ENCODE results near the gene MDM2. TPM values are rescaled to one million over a fixed set of nuclear protein-coding genes. Genes with fewer than 3 reads are reported as not detected.

Gene MDM2
- 10 to 100 TPM; 62.1 to 92.7 TPM for total RNA-seq
- 10 to 100 TPM; 77.1 to 78.6 TPM for polyA plus RNA-seq (ENCODE audit: insufficient read length in 2 of 2)
- long read RNA-seq, donor 1, full-length matches to known transcripts = 4 of 4 reads
- long read RNA-seq, donor 1, partial matches to known transcripts = 0 of 4 reads
- long read RNA-seq, donor 1, other reads (novel, unspliced or antisense) = 0 of 4 reads
- long read RNA-seq, donor 2, full-length matches to known transcripts = 3 of 3 reads
- long read RNA-seq, donor 2, partial matches to known transcripts = 0 of 3 reads
- long read RNA-seq, donor 2, other reads (novel, unspliced or antisense) = 0 of 3 reads
- long read RNA-seq, donor 3, full-length matches to known transcripts = 3 of 3 reads
- long read RNA-seq, donor 3, partial matches to known transcripts = 0 of 3 reads
- long read RNA-seq, donor 3, other reads (novel, unspliced or antisense) = 0 of 3 reads
- long read RNA-seq, donor 4, full-length matches to known transcripts = 3 of 3 reads
- long read RNA-seq, donor 4, partial matches to known transcripts = 0 of 3 reads
- long read RNA-seq, donor 4, other reads (novel, unspliced or antisense) = 0 of 3 reads

DNA sequence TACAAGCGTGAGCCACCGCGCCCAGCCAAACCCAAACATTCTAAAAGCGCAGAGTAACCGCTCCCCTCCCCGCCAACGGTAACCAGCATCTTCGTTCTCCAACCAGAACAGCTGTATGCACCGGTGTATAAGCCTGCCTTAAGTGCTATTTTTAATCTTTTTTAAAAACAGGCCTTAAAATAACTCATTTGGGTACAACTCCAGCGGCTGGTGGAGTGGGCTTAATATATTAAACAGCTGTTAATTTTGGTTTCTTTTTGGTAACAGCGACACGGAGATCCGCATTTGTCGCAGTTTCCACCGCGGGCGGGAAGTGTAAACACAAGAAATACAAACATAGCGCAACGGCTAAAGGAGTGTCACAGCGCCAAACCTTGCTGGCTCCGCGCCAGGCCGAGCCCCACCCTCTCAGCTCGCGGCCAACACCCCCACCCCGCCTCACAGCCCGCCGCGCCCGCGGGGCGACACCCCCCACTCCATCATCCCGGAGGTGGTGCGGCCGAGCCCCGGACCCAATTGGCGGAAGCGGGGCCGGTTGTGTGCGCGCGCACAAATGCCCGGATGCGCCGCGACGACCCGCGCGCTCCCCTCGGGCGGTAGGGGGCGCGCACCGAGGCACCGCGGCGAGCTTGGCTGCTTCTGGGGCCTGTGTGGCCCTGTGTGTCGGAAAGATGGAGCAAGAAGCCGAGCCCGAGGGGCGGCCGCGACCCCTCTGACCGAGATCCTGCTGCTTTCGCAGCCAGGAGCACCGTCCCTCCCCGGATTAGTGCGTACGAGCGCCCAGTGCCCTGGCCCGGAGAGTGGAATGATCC lies at the start of gene MDM2:
Gene MDM2 (plus strand): TSS at position 602 of the 812 bp plus-strand sequence. CDS start 301 bp downstream, outside the sequence.
- Histone ChIP-seq H3K4me3 (ENCODE audit: low read depth, low read length) (peak within 1 kb of the TSS; percentile 83), H3K27me3 (ENCODE audit: control insufficient read depth, insufficient read depth, low read length) (no peaks in the 10 kb centered on the region), H3K27ac (ENCODE audit: low read depth, low read length) (peak within 1 kb of the TSS; percentile 95), H3K9me3 (ENCODE audit: control insufficient read depth, insufficient read depth, low read length) (no peaks in the 10 kb centered on the region), H3K36me3 (ENCODE audit: control insufficient read depth, insufficient read depth, low read length) (peaks cover 12% of the 10 kb centered on the region), H3K4me1 (ENCODE audit: control insufficient read depth, insufficient read depth, low read length) (peaks cover 6% of the 10 kb centered on the region)
- peak; percentile 78 to 97 (median 88) for DNase-seq (ENCODE audit: low read depth in 4 of 6, low spot score in 6 of 6)
- under 1% methylated on average over 69 of the region's 72 CpGs for WGBS (ENCODE audit: insufficient coverage)

DNA sequence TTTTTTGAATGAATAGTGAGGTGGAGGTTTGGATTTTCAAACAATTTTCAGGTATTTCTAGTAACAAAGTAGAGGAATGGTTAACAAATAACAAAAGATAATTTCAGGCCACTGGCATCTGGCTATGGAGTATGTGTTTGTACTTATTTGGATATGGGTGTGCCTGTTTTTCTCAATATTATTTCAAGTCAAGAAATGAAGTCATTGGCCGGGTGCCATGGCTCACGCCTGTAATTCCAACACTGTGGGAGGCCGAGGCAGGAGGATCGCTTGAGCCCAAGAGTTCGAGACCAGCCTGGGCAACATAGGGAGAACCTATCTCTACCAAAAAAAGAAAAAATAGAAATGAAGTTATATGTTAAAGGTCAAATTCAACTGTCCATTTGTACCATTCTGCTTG lies 48.1 kb upstream of the MDM2 start:
- no CpG with 5 or more reads among the region's 5 CpGs for WGBS (ENCODE audit: insufficient coverage)
- no peaks in the 10 kb centered on the region for H3K9me3 ChIP-seq (ENCODE audit: control insufficient read depth, insufficient read depth, low read length)
- no peaks in the 10 kb centered on the region for H3K27me3 ChIP-seq (ENCODE audit: control insufficient read depth, insufficient read depth, low read length)
- H3K4me3 ChIP-seq (ENCODE audit: low read depth, low read length) = no peak overlapping the region
- DNase-seq (ENCODE audit: low read depth in 4 of 6, low spot score in 6 of 6) = no peak
- H3K4me1 ChIP-seq (ENCODE audit: control insufficient read depth, insufficient read depth, low read length) = no peaks in the 10 kb centered on the region
- H3K36me3 ChIP-seq (ENCODE audit: control insufficient read depth, insufficient read depth, low read length) = peaks cover 32% of the 10 kb centered on the region
- H3K27ac ChIP-seq (ENCODE audit: low read depth, low read length) = no peak overlapping the region

DNA sequence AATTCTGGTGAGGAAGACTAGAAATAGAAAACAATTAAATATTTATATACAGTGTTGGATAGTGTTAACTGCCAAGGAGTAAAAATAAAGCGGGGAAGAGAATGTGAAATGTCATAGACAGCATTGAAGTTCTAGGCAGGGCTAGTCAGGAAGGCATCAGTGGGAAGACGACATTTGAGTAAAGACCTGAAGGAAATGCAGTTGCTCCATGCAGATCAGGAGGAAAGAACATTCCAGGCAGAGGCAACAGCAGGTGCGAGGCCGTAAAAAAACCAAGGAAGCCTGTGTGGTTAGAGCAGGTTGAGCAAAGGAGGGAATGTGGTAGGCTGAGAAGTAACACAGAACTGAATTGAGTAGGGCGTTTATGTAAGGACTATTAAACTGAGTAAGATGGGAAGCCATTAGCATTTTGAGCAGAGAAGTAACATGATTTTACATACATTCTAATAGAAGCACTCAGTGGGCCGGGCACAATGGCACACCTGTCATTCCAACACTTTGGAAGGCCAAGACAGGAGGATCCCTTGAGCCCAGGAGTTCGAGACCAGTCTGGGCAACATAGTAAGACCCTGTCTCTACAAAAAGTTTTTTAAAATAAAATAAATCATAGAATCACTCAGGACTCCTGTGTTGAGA lies 47.1 kb upstream of the MDM2 start:
- no peaks in the 10 kb centered on the region for H3K4me1 ChIP-seq (ENCODE audit: control insufficient read depth, insufficient read depth, low read length)
- DNase-seq (ENCODE audit: low read depth in 4 of 6, low spot score in 6 of 6) = no peak
- H3K36me3 ChIP-seq (ENCODE audit: control insufficient read depth, insufficient read depth, low read length) = peaks cover 29% of the 10 kb centered on the region
- 92% methylated on average over 4 of the region's 7 CpGs for WGBS (ENCODE audit: insufficient coverage)
- no peaks in the 10 kb centered on the region for H3K9me3 ChIP-seq (ENCODE audit: control insufficient read depth, insufficient read depth, low read length)
- no peak overlapping the region for H3K4me3 ChIP-seq (ENCODE audit: low read depth, low read length)
- no peak overlapping the region for H3K27ac ChIP-seq (ENCODE audit: low read depth, low read length)
- H3K27me3 ChIP-seq (ENCODE audit: control insufficient read depth, insufficient read depth, low read length) = no peaks in the 10 kb centered on the region

- whole genome bisulfite sequencing (ENCODE audit: insufficient coverage) = 100% methylated on average over 2 of the region's 3 CpGs
- H3K36me3 ChIP-seq (ENCODE audit: control insufficient read depth, insufficient read depth, low read length) = peaks cover 30% of the 10 kb centered on the region
- no peaks in the 10 kb centered on the region for H3K4me1 ChIP-seq (ENCODE audit: control insufficient read depth, insufficient read depth, low read length)
- no peak overlapping the region for H3K4me3 ChIP-seq (ENCODE audit: low read depth, low read length)
- no peak for DNase-seq (ENCODE audit: low read depth in 4 of 6, low spot score in 6 of 6)
- H3K27ac ChIP-seq (ENCODE audit: low read depth, low read length) = no peak overlapping the region
- H3K9me3 ChIP-seq (ENCODE audit: control insufficient read depth, insufficient read depth, low read length) = no peaks in the 10 kb centered on the region
- no peaks in the 10 kb centered on the region for H3K27me3 ChIP-seq (ENCODE audit: control insufficient read depth, insufficient read depth, low read length)
Observed at GRCh38 chr12:68761442-68761812, 46.5 kb upstream of the MDM2 start.

DNA sequence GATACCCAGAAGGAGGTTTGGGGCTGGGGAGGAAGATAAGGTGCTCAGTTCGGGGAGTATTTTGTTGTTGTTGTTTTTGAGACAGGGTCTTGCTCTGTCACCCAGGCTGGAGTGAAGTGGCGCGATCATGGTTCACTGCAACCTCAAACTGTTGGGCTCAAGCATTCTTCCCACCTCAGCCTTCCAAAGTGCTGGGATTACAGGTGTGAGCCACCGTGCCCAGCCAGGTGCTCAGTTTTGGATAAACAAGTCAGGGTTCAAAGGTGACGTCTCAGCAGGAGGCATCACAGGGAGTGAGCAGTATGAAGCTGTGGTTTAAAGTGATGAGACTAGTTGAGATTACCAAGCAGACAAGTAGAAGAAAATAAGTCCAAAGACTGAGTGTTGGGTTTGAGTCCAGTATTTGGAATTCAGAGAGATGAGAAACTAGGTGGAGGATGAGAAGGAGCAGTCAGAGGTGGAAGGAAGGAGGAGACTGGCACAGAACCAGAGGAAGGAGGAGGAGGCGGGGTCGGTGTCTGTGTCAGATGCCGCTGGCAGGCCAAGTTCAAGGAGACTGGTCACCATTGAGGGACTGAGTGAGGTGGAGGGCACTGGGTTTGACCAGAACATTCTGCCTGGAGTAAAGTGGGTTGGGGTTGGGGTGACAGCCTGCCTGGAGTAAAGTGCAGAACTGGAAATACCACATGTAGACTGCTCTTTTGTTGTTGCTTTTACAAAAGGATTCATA lies 45.9 kb upstream of the MDM2 start:
- Histone ChIP-seq H3K27ac (ENCODE audit: low read depth, low read length) (no peak overlapping the region), H3K27me3 (ENCODE audit: control insufficient read depth, insufficient read depth, low read length) (no peaks in the 10 kb centered on the region), H3K9me3 (ENCODE audit: control insufficient read depth, insufficient read depth, low read length) (no peaks in the 10 kb centered on the region), H3K4me3 (ENCODE audit: low read depth, low read length) (no peak overlapping the region), H3K36me3 (ENCODE audit: control insufficient read depth, insufficient read depth, low read length) (peaks cover 31% of the 10 kb centered on the region), H3K4me1 (ENCODE audit: control insufficient read depth, insufficient read depth, low read length) (no peaks in the 10 kb centered on the region)
- no peak for DNase-seq (ENCODE audit: low read depth in 4 of 6, low spot score in 6 of 6)
- 91% methylated on average over 8 of the region's 8 CpGs for WGBS (ENCODE audit: insufficient coverage)

DNA sequence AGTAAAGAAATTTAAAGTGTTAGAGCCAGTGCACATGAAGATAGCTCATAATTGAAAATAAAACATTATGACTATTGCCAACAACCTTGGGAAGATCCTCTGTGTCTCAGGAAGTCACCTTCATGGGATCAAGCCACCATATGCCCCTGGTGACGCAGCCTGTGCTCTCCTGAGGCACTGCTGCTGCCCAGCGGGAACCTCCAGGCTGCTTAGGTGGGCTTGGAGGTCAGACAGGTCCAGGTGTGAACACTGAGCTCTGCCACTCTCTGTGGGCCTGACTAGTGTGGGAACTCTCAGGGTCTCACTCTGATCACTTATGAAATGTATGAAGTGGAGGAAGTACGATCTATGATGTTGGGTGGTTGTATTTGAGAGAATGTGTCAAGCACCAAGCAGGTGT lies 45.3 kb upstream of the MDM2 start:
- no peaks in the 10 kb centered on the region for H3K27me3 ChIP-seq (ENCODE audit: control insufficient read depth, insufficient read depth, low read length)
- no peak for DNase-seq (ENCODE audit: low read depth in 4 of 6, low spot score in 6 of 6)
- no peak overlapping the region for H3K27ac ChIP-seq (ENCODE audit: low read depth, low read length)
- H3K36me3 ChIP-seq (ENCODE audit: control insufficient read depth, insufficient read depth, low read length) = peaks cover 33% of the 10 kb centered on the region
- H3K4me3 ChIP-seq (ENCODE audit: low read depth, low read length) = no peak overlapping the region
- no peaks in the 10 kb centered on the region for H3K4me1 ChIP-seq (ENCODE audit: control insufficient read depth, insufficient read depth, low read length)
- no peaks in the 10 kb centered on the region for H3K9me3 ChIP-seq (ENCODE audit: control insufficient read depth, insufficient read depth, low read length)
- WGBS (ENCODE audit: insufficient coverage) = 96% methylated on average over 3 of the region's 3 CpGs

DNA sequence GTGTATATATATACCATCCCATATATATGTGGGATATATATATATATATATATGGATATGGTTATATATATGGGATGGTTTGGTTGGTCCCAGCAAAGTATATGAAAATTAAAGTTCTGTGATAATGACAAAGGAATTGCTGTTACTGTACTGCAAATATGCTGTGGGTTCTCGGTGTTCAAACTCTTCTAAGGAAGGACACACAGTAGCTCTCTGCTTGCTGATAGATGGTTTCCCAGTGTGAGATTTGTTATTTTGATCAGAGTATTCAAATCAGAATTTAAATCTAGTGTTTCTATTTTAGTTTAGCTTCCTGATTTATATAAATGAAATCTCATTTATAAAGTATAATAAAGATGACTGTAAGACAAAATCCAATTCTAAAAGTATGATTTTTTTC lies 42.3 kb upstream of the MDM2 start:
- Histone ChIP-seq H3K27ac (ENCODE audit: low read depth, low read length) (no peak overlapping the region), H3K4me3 (ENCODE audit: low read depth, low read length) (no peak overlapping the region), H3K27me3 (ENCODE audit: control insufficient read depth, insufficient read depth, low read length) (no peaks in the 10 kb centered on the region), H3K36me3 (ENCODE audit: control insufficient read depth, insufficient read depth, low read length) (peaks cover 30% of the 10 kb centered on the region), H3K4me1 (ENCODE audit: control insufficient read depth, insufficient read depth, low read length) (no peaks in the 10 kb centered on the region), H3K9me3 (ENCODE audit: control insufficient read depth, insufficient read depth, low read length) (no peaks in the 10 kb centered on the region)
- no CpG with 5 or more reads among the region's 1 CpG for WGBS (ENCODE audit: insufficient coverage)
- no peak for DNase-seq (ENCODE audit: low read depth in 4 of 6, low spot score in 6 of 6)

GRCh38 chr12:68766646-68767045 lies 41.3 kb upstream of the MDM2 start:
- Histone ChIP-seq H3K4me1 (ENCODE audit: control insufficient read depth, insufficient read depth, low read length) (no peaks in the 10 kb centered on the region), H3K27me3 (ENCODE audit: control insufficient read depth, insufficient read depth, low read length) (no peaks in the 10 kb centered on the region), H3K36me3 (ENCODE audit: control insufficient read depth, insufficient read depth, low read length) (peaks cover 30% of the 10 kb centered on the region), H3K9me3 (ENCODE audit: control insufficient read depth, insufficient read depth, low read length) (no peaks in the 10 kb centered on the region), H3K4me3 (ENCODE audit: low read depth, low read length) (no peak overlapping the region), H3K27ac (ENCODE audit: low read depth, low read length) (no peak overlapping the region)
- whole genome bisulfite sequencing (ENCODE audit: insufficient coverage) = no CpG with 5 or more reads among the region's 2 CpGs
- DNase-seq (ENCODE audit: low read depth in 4 of 6, low spot score in 6 of 6) = no peak

DNA sequence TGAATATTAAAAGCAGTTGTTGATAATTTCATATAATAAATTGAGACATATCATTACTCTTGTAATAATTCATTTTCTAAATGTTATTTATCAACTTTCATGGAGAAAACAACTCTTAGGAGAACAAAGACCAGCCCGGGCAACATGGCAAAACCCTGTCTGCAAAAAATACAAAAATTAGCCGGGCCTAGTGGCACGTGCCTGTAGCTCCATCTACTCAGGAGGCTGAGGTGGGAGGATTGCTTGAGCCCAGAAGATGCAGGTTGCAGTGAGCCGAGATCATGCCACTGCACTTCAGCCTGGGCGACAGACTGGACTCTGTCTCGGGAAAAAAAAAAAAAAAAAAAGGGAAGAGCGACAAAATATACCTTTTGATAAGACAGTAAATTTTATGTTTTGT lies 40.8 kb upstream of the MDM2 start:
- Histone ChIP-seq H3K9me3 (ENCODE audit: control insufficient read depth, insufficient read depth, low read length) (no peaks in the 10 kb centered on the region), H3K4me3 (ENCODE audit: low read depth, low read length) (no peak overlapping the region), H3K27ac (ENCODE audit: low read depth, low read length) (no peak overlapping the region), H3K36me3 (ENCODE audit: control insufficient read depth, insufficient read depth, low read length) (peaks cover 25% of the 10 kb centered on the region), H3K27me3 (ENCODE audit: control insufficient read depth, insufficient read depth, low read length) (no peaks in the 10 kb centered on the region), H3K4me1 (ENCODE audit: control insufficient read depth, insufficient read depth, low read length) (no peaks in the 10 kb centered on the region)
- WGBS (ENCODE audit: insufficient coverage) = 67% methylated on average over 3 of the region's 7 CpGs
- DNase-seq (ENCODE audit: low read depth in 4 of 6, low spot score in 6 of 6) = no peak
